PC-3 (cell line): ENCODE data around the gene AGER. TPM values are rescaled to one million over a fixed set of nuclear protein-coding genes. Genes with fewer than 3 reads are reported as not detected.
A peak's percentile ranks its signal among the peaks of the same experiment; 100 is the strongest.
"Not testable (repeated sequence)": the region's sequence is repeated elsewhere in the genome, so short reads cannot be mapped to it uniquely, and the experiment has no call there.

Experiments
- ATAC-seq: fragments of 200-7000 bp; cut with Tn5 transposase; 2 replicates; pipeline ENCODE4 v1.9.1; 2020; ENCODE audit warnings: mild to moderate bottlenecking, moderate library complexity
- BruUV-seq: library from RNA; stranded (reverse); fragments of 400-500 nt; replicated peaks from 2 replicates; lab custom pipeline; 2021; lab: Mats Ljungman, UMichigan
- CTCF ChIA-PET: fragments of 300-600 bp; sonication (Branson Sonifier 250); formaldehyde crosslinking; loops from one replicate; lab custom pipeline; 2022; ENCODE audit warnings: antibody characterized with exemption; lab: Charles Lee
- POLR2A ChIA-PET: fragments of 300-600 bp; sonication (Branson Sonifier 250); formaldehyde crosslinking; loops from one replicate; lab custom pipeline; 2022; ENCODE audit warnings: antibody characterized with exemption; ENCODE audit not compliant: unreplicated experiment; lab: Charles Lee
- DNase-seq: peaks from one replicate; pipeline ENCODE4 v3.0.0-alpha.2; 2015
- H2AFZ ChIP-seq: fragments of 300-600 bp; sonication (generic); 2 replicates; pipeline ENCODE4 v1.6.0; 2016; ENCODE audit warnings: antibody characterized with exemption, low read length
- H3F3A ChIP-seq: fragments of 300-600 bp; sonication (generic); one replicate; pipeline ENCODE4 v1.6.0; 2017; ENCODE audit warnings: antibody characterized with exemption, low read length, control low read depth, mild to moderate bottlenecking; ENCODE audit not compliant: unreplicated experiment
- H3K27ac ChIP-seq: fragments of 300-600 bp; sonication (generic); 2 replicates; pipeline ENCODE4 v1.5.1; 2016; ENCODE audit warnings: mild to moderate bottlenecking, low read length
- H3K27me3 ChIP-seq: fragments of 300-600 bp; sonication (generic); 2 replicates; pipeline ENCODE4 v1.6.1; 2016; ENCODE audit warnings: low read length, mixed read lengths
- H3K36me3 ChIP-seq: fragments of 300-600 bp; sonication (generic); 2 replicates; pipeline ENCODE4 v1.6.1; 2016; ENCODE audit warnings: low read depth, mixed run types, low read length, mixed read lengths
- H3K4me1 ChIP-seq: fragments of 300-600 bp; sonication (generic); 2 replicates; pipeline ENCODE4 v1.5.1; 2016; ENCODE audit warnings: low read length; ENCODE audit not compliant: insufficient read depth
- H3K4me2 ChIP-seq: fragments of 300-600 bp; sonication (generic); 2 replicates; pipeline ENCODE4 v1.6.0; 2016; ENCODE audit warnings: low read length
- H3K4me3 ChIP-seq: fragments of 300-600 bp; sonication (generic); 2 replicates; pipeline ENCODE4 v1.5.1; 2016; ENCODE audit warnings: mild to moderate bottlenecking, low read length, mixed read lengths
- H3K79me2 ChIP-seq: fragments of 300-600 bp; sonication (generic); 2 replicates; pipeline ENCODE4 v1.6.1; 2017; ENCODE audit warnings: low read length, mixed read lengths
- H3K9ac ChIP-seq: fragments of 300-600 bp; sonication (generic); 2 replicates; pipeline ENCODE4 v1.6.0; 2016; ENCODE audit warnings: mild to moderate bottlenecking, low read length
- H3K9me2 ChIP-seq: fragments of 300-600 bp; sonication (generic); replicated peaks from 2 replicates; pipeline ENCODE4 v1.6.1; 2016; ENCODE audit warnings: mixed run types, low read length, mixed read lengths
- H3K9me3 ChIP-seq: fragments of 300-600 bp; sonication (generic); 2 replicates; pipeline ENCODE4 v1.6.1; 2016; ENCODE audit warnings: low read length, mixed read lengths
- H4K20me1 ChIP-seq: fragments of 300-600 bp; sonication (generic); 2 replicates; pipeline ENCODE4 v1.6.1; 2016; ENCODE audit warnings: low read length, mixed read lengths
- EZH2 ChIP-seq: fragments of 300-600 bp; sonication (generic); IDR thresholded peaks from one replicate; pipeline ENCODE4 v1.6.1; 2017; ENCODE audit warnings: antibody characterized with exemption, mild to moderate bottlenecking, low read length; ENCODE audit not compliant: unreplicated experiment
- EZH2phosphoT487 ChIP-seq: fragments of 300-600 bp; sonication (generic); IDR thresholded peaks from 2 replicates; pipeline ENCODE4 v1.6.1; 2018; ENCODE audit warnings: mild to moderate bottlenecking, antibody characterized with exemption, low read length, borderline replicate concordance
- intact Hi-C: fragments of 100-400 bp; cut with micrococcal nuclease; formaldehyde crosslinking; loops from 2 replicates; pipeline ENCODE4 v1.9.0; 2023
- total RNA-seq: library from RNA; depleted of rRNA; stranded (reverse); fragments of >200 nt; gene quantifications from 2 replicates; pipeline ENCODE4 v1.2.3, GENCODE V29; 2014
- TF ChIP-seq, protein P1 (sequence below): fragments of 300-600 bp; sonication (generic); conservative IDR thresholded peaks from 2 replicates; pipeline ENCODE4 v1.5.1; 2017; ENCODE audit warnings: antibody characterized with exemption, low read depth, mild to moderate bottlenecking, low read length

The AGER gene
- total RNA-seq, 1 experiment from 2014 or later, result 2.0 TPM

DNA sequence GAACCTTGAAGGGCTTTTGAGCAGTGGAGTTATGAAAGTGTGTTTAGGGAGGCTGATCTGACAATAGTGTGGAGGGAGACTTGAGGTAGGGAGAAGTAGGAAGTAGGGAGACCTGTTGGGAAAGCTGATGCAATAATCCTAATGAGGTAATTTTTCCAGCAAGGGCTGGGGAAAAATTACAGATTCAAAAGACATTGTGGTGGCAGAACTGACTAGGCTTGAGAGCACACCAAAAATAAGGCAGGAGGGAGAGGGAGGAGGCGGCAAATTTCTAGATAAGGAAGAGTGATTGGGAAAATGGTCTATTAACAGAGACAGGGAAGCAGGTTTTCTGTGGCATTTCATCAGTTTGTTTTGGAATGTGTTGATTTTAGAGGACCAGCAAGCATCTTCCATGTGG, 37.8 kb downstream of the AGER start:
- DNase-seq (no peak), ATAC-seq (no peak)
- H4K20me1 ChIP-seq, result no peaks in the 10 kb centered on the region
- no peak overlapping the region for H3K27ac ChIP-seq
- CTCF ChIA-PET, result no interaction called here
- no peaks in the 10 kb centered on the region for H3F3A ChIP-seq
- H3K79me2 ChIP-seq, result no peaks in the 10 kb centered on the region
- H3K9ac ChIP-seq, result no peak overlapping the region
- no peaks in the 10 kb centered on the region for H3K4me1 ChIP-seq
- intact Hi-C loops, result no loop called here
- H3K4me3 ChIP-seq, result no peak overlapping the region
- no peaks in the 10 kb centered on the region for H3K9me3 ChIP-seq
- no peak for TF ChIP-seq EZH2phosphoT487
- TF ChIP-seq, protein P1, sequence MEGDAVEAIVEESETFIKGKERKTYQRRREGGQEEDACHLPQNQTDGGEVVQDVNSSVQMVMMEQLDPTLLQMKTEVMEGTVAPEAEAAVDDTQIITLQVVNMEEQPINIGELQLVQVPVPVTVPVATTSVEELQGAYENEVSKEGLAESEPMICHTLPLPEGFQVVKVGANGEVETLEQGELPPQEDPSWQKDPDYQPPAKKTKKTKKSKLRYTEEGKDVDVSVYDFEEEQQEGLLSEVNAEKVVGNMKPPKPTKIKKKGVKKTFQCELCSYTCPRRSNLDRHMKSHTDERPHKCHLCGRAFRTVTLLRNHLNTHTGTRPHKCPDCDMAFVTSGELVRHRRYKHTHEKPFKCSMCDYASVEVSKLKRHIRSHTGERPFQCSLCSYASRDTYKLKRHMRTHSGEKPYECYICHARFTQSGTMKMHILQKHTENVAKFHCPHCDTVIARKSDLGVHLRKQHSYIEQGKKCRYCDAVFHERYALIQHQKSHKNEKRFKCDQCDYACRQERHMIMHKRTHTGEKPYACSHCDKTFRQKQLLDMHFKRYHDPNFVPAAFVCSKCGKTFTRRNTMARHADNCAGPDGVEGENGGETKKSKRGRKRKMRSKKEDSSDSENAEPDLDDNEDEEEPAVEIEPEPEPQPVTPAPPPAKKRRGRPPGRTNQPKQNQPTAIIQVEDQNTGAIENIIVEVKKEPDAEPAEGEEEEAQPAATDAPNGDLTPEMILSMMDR, result no peak
- no peaks in the 10 kb centered on the region for H3K27me3 ChIP-seq
- H3K36me3 ChIP-seq, result no peaks in the 10 kb centered on the region
- POLR2A ChIA-PET, result no interaction called here
- H3K4me2 ChIP-seq, result no peak overlapping the region
- BruUV-seq, result no TSS peak
- no peak overlapping the region for H2AFZ ChIP-seq
- no peaks in the 10 kb centered on the region for H3K9me2 ChIP-seq

DNA sequence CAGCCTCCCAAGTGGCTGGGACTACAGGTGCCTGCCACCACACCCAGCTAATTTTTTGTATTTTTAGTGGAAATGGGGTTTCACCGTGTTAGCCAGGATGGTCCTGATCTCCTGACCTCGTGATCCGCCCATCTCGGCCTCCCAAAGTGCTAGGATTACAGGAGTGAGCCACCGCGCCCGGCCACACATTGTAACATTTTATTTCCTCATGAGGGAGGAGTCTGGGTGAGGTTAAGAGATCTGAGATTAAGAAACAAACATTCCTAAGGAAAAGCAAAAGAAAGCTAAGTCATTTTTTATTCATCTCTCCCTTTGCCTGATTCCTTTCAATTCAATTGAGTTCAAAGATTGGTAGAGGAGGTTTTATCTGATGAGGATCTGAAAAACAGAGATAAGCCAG, 39.8 kb downstream of the AGER start:
- intact Hi-C loops, H4K20me1 ChIP-seq, H3K27me3 ChIP-seq, H3K9me2 ChIP-seq, H3K27ac ChIP-seq, ATAC-seq, BruUV-seq, DNase-seq, CTCF ChIA-PET, H3F3A ChIP-seq, H3K4me1 ChIP-seq, H3K79me2 ChIP-seq, POLR2A ChIA-PET, H3K4me2 ChIP-seq, H3K9ac ChIP-seq, H3K36me3 ChIP-seq, H3K9me3 ChIP-seq, H3K4me3 ChIP-seq: not testable (repeated sequence)
- H2AFZ ChIP-seq, result peak overlapping the region; percentile 43; the same call in 1 of the 2 replicates

DNA sequence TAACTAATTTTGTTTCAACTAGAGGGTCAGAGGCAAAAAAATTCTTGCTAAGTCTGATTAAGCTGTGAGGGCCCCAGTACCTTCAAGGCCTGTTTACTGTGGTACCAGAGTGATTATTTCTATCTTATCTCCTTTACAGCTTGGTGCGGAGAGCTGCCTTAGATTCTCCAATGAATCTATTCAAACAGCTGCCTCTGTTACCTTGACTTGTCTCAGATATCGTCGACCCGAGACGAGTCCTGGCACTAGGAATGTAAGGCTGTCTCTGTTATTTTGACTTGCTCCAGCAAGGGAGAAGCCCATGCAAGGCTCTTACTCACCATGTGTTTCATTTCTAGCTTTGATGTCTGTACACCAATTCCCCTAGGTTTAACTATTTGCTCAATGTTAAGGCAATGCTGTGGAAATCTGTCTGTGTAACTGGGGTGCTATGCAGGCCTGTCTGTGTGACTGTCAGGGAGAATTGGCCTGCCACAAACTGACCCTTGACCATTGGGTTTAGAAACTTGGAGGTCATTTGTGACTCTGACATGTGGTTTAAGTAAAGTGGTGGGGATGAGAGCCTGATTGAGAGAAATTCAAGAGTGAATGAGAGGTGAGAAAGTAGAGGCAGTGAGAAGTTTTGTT, 43.5 kb downstream of the AGER start:
- Histone ChIP-seq H3K27ac (no peak overlapping the region), H3K79me2 (no peaks in the 10 kb centered on the region), H3K27me3 (no peaks in the 10 kb centered on the region), H3K4me1 (no peaks in the 10 kb centered on the region), H3K36me3 (no peaks in the 10 kb centered on the region), H3K9me2 (no peaks in the 10 kb centered on the region), H3K4me2 (no peak overlapping the region), H3F3A (no peaks in the 10 kb centered on the region), H4K20me1 (no peaks in the 10 kb centered on the region), H3K9me3 (no peaks in the 10 kb centered on the region), H3K9ac (no peak overlapping the region), H2AFZ (no peak overlapping the region), H3K4me3 (no peak overlapping the region)
- DNase-seq (no peak), ATAC-seq (no peak)
- ChIA-PET POLR2A (no interaction called here), CTCF (no interaction called here)
- TF ChIP-seq, protein P1, result no peak
- no peak for TF ChIP-seq EZH2
- intact Hi-C loops, result no loop called here
- no TSS peak for BruUV-seq
